Left ventricle myocardium inferior (tissue), 1 donor: ENCODE data around the gene SLC43A2. TPM values are rescaled to one million over a fixed set of nuclear protein-coding genes. Genes with fewer than 3 reads are reported as not detected.

Source experiments
- DNase-seq: peaks from one replicate; pipeline ENCODE4 v3.0.0-alpha.2; 2020
- H3K27ac ChIP-seq: fragments of 200-600 bp; replicated peaks from 2 replicates; pipeline ENCODE4 v1.8.0; 2021
- H3K27me3 ChIP-seq: fragments of 200-600 bp; 2 replicates; pipeline ENCODE4 v1.8.0; 2021; ENCODE audit warnings: low read depth
- H3K36me3 ChIP-seq: fragments of 200-600 bp; 2 replicates; pipeline ENCODE4 v1.8.0; 2021
- H3K4me1 ChIP-seq: fragments of 200-600 bp; 2 replicates; pipeline ENCODE4 v1.8.0; 2021
- H3K4me3 ChIP-seq: fragments of 200-600 bp; 2 replicates; pipeline ENCODE4 v1.8.0; 2021; ENCODE audit warnings: mild to moderate bottlenecking, moderate library complexity
- H3K9me3 ChIP-seq: fragments of 200-600 bp; replicated peaks from 2 replicates; pipeline ENCODE4 v1.8.0; 2021
- CTCF ChIP-seq: fragments of 200-600 bp; IDR thresholded peaks from 2 replicates; pipeline ENCODE4 v1.8.0; 2021; ENCODE audit warnings: antibody characterized with exemption, mild to moderate bottlenecking, borderline replicate concordance
- intact Hi-C: fragments of 100-400 bp; cut with micrococcal nuclease; formaldehyde crosslinking; loops from one replicate; pipeline ENCODE4 v1.11.0; 2022
- total RNA-seq: library from RNA; stranded (reverse); fragmentation: NEBNext Ultra II Directional; extraction: Animal tissue kit (Norgen Biotek cat#: 25700); gene quantifications from one replicate; pipeline ENCODE4 v1.2.1, GENCODE V29; 2021
- donor health status: DM: no; HTN: yes; CAD: no; lungs with severe emphysema.

SLC43A2 gene
- total RNA-seq, 1 donor from 2014 or later = 4.0 TPM

GRCh38 chr17:1612400-1612799 is 16.2 kb downstream of the SLC43A2 start:
- no peak for DNase-seq
- peak overlapping the region; percentile 27 for H3K27ac ChIP-seq
- no peak overlapping the region for H3K4me3 ChIP-seq
- TF ChIP-seq CTCF = no peak
- H3K27me3 ChIP-seq = no peaks in the 10 kb centered on the region
- intact Hi-C loops = no loop called here
- H3K36me3 ChIP-seq = peaks cover 6% of the 10 kb centered on the region
- H3K4me1 ChIP-seq = peaks cover 8% of the 10 kb centered on the region
- H3K9me3 ChIP-seq = no peaks in the 10 kb centered on the region

GRCh38 chr17:1611715-1612114 is 16.9 kb downstream of the SLC43A2 start:
- H3K4me3 ChIP-seq = no peak overlapping the region
- no peak for TF ChIP-seq CTCF
- DNase-seq = no peak
- H3K36me3 ChIP-seq = peaks cover 6% of the 10 kb centered on the region
- no peaks in the 10 kb centered on the region for H3K9me3 ChIP-seq
- intact Hi-C loops = no loop called here
- peaks cover 7% of the 10 kb centered on the region for H3K4me1 ChIP-seq
- H3K27ac ChIP-seq = peak overlapping the region; percentile 27
- H3K27me3 ChIP-seq = no peaks in the 10 kb centered on the region

- no peak for DNase-seq
- Histone ChIP-seq H3K4me1 (peaks cover 7% of the 10 kb centered on the region), H3K27ac (no peak overlapping the region), H3K4me3 (no peak overlapping the region), H3K27me3 (no peaks in the 10 kb centered on the region), H3K36me3 (peaks cover 6% of the 10 kb centered on the region), H3K9me3 (no peaks in the 10 kb centered on the region)
- no peak for TF ChIP-seq CTCF
- intact Hi-C loops = no loop called here
Measured at GRCh38 chr17:1608676-1609075, 20.0 kb downstream of the SLC43A2 start.

- Histone ChIP-seq H3K4me3 (no peak overlapping the region), H3K4me1 (peaks cover 7% of the 10 kb centered on the region), H3K27me3 (no peaks in the 10 kb centered on the region), H3K36me3 (peaks cover 5% of the 10 kb centered on the region), H3K9me3 (no peaks in the 10 kb centered on the region), H3K27ac (peak overlapping the region; percentile 44)
- no peak for TF ChIP-seq CTCF
- intact Hi-C loops = no loop called here
- no peak for DNase-seq
Measured at GRCh38 chr17:1607971-1608320, 20.7 kb downstream of the SLC43A2 start.

- H3K27ac ChIP-seq = peak overlapping the region; percentile 44
- intact Hi-C loops = no loop called here
Measured at GRCh38 chr17:1606352-1606985, 22.2 kb downstream of the SLC43A2 start.

More at GRCh38 chr17:1606352-1606985, 22.2 kb downstream of the SLC43A2 start:
- H3K4me1 ChIP-seq = no peaks in the 10 kb centered on the region
- TF ChIP-seq CTCF = no peak
- H3K4me3 ChIP-seq = no peak overlapping the region
- no peaks in the 10 kb centered on the region for H3K27me3 ChIP-seq
- H3K36me3 ChIP-seq = no peaks in the 10 kb centered on the region
- H3K9me3 ChIP-seq = no peaks in the 10 kb centered on the region
- DNase-seq = no peak
